Muscle of leg (tissue), 11 donors: ENCODE results near the gene ZNF618. TPM values are rescaled to one million over a fixed set of nuclear protein-coding genes. Genes with fewer than 3 reads are reported as not detected.

ENCODE experiments used
- DNase-seq: peaks from one replicate; pipeline ENCODE4 v3.0.0; 2013
- H3K27ac ChIP-seq: one replicate; pipeline ENCODE4 v1.5.1; 2013; ENCODE audit warnings: mild to moderate bottlenecking, low read length, control low read depth
- H3K27me3 ChIP-seq: one replicate; pipeline ENCODE4 v1.6.1; 2013; ENCODE audit warnings: low read length; ENCODE audit not compliant: control insufficient read depth, insufficient read depth
- H3K36me3 ChIP-seq: one replicate; pipeline ENCODE4 v1.6.1; 2013; ENCODE audit warnings: low read length; ENCODE audit not compliant: control insufficient read depth, insufficient read depth
- H3K4me1 ChIP-seq: one replicate; pipeline ENCODE4 v1.6.1; 2013; ENCODE audit warnings: low read length; ENCODE audit not compliant: control insufficient read depth, insufficient read depth
- H3K4me3 ChIP-seq: one replicate; pipeline ENCODE4 v1.5.1; 2013; ENCODE audit warnings: low read length, control low read depth
- H3K9me3 ChIP-seq: replicated peaks from 2 replicates; pipeline ENCODE4 v1.6.1; 2013; ENCODE audit warnings: low read depth, low read length; ENCODE audit not compliant: control insufficient read depth
- WGBS: methylation state at CpG from one replicate; pipeline ENCODE4 v1.1.5; 2013; ENCODE audit warnings: missing lambda C conversion rate; ENCODE audit not compliant: insufficient coverage; 5-methylcytosine and 5-hydroxymethylcytosine counted together
- polyA plus RNA-seq, 8 donors: library from polyadenylated mRNA; unstranded; fragments of 120-200 nt; gene quantifications; one replicate each; pipeline versions ENCODE4 v1.2.1 to v1.2.3, GENCODE V29; 2013; ENCODE audit warnings: inconsistent platforms in 1 of 8, low replicate concordance in 1 of 8; ENCODE audit not compliant: insufficient read length in 8 of 8, insufficient read depth in 1 of 8
- total RNA-seq: library from RNA; stranded (reverse); fragments of 120-200 nt; gene quantifications from one replicate; pipeline ENCODE4 v1.2.4, GENCODE V29; 2013

ZNF618 gene
- total and polyA plus RNA-seq, 9 donors: 6.4 to 21.8 (median 16.1) TPM

DNA sequence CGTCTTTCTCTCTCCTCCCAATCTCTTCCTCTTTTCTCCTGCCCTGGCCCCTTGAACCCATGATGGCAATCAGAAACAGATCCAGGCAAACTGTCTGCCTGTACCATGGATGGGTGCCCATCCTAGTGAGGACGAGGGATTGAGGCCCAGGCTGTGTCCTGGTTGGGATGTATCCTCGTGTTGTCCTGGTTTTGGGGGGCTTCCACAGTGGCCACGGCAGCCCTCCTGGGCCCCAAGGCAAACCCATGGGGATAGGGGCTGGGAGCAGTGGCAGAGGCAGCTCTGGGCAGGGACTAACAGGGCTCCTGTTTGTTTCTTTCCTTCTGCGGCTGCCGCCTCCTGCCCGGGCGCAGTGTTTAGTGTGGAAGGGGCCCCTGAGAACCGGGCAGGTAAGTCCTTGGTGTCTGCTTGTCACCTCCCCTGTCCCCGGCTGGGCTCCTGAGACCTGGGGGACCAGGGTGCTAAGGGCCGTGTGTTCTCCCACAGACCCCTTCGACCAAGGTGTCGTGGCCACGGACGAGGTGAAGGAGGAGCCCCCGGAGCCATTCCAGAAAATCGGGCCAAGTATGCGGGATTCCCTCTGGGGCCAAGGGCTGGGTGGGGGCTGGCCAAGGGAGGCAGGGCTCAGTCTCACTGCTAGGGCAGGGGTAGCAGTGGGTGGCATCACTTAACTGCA, 132.0 kb downstream of the ZNF618 start:
- Histone ChIP-seq H3K4me3 (no peak overlapping the region), H3K27ac (no peak overlapping the region), H3K9me3 (peaks cover 2% of the 10 kb centered on the region), H3K4me1 (peaks cover 26% of the 10 kb centered on the region), H3K27me3 (peaks cover 2% of the 10 kb centered on the region), H3K36me3 (peaks cover 58% of the 10 kb centered on the region)
- WGBS: 96% methylated on average over 13 of the region's 18 CpGs
- no peak for DNase-seq

DNA sequence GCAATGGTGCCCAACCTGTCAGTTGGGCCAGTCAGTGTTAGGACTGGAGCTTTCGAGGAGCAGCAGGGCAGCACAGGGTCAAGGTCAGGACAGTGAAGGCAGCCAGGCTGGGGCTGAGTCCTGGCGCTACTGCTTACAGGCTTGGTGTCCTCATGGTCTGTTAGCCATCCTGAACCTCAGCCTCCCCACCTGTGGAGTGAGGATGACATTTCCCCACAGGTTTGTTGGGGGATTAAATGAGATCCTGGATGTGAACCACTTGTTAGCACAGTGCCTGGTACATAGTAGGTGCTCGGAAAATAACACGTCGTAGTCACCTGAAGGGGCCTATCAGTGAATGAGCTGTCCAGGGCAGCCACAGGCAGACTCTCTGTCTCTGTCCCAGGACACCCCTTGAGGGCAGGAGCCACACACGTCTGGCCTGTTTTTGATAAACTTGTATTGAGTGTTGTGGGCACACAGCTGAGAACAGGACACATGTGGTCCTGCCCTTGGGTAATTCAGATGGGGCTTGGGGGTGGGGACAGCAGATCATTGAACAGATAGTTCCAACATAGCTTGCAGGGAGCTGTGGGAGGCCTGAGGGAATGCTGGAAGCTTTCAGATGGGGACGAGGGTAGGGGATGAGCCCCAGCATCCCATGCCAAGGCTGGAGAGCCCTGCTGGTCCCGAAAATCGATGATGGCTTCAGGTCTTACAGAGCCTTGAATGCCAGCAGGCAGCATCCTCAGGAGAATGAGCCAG, 132.7 kb downstream of the ZNF618 start:
- WGBS: 89% methylated on average over 8 of the region's 9 CpGs
- H3K27me3 ChIP-seq: peaks cover 2% of the 10 kb centered on the region
- H3K36me3 ChIP-seq: peaks cover 56% of the 10 kb centered on the region
- no peak overlapping the region for H3K4me3 ChIP-seq
- H3K27ac ChIP-seq: no peak overlapping the region
- peaks cover 2% of the 10 kb centered on the region for H3K9me3 ChIP-seq
- peaks cover 18% of the 10 kb centered on the region for H3K4me1 ChIP-seq
- no peak for DNase-seq

DNA sequence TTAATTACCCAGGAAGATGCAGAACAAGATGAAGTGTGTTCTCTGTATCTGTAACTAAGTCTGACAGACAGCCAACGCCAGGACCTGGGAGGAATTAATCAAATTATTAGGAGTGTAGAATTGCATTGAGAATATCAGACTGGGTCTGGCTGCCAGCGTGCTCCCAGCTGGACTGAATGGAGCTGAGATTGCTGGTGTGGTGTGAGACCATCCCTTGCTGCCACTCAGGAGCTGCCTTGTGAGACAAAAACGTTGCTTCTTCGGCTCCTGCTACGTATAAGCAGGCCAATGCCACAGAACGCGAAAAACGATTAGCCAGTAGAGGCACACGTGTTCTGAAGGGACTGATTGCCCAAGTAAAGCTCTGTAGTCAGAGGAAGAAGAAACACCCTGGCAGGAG, 135.2 kb downstream of the ZNF618 start:
- H3K9me3 ChIP-seq: peaks cover 2% of the 10 kb centered on the region
- 92% methylated on average over 8 of the region's 9 CpGs for WGBS
- H3K4me1 ChIP-seq: peaks cover 3% of the 10 kb centered on the region
- no peak overlapping the region for H3K27ac ChIP-seq
- peaks cover 47% of the 10 kb centered on the region for H3K36me3 ChIP-seq
- DNase-seq: no peak
- H3K27me3 ChIP-seq: peaks cover under 1% of the 10 kb centered on the region
- H3K4me3 ChIP-seq: no peak overlapping the region

DNA sequence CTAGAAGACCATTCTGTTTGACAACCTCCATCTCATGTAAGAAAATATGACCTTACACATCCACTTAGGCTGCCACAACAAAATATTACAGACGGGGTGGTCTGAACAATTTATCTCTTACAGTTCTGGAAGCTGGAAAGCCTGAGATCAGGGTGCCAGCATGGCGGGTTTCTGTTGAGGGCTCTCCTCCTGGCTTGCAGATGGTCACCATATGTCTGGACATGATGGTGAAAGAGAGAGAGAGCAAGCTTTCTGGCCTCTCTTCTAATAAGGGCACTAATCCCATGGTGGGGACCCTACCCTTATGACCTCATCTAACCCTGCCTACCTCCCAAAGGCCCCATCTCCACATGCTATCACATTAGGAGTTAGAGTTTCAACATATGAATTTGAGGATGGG, 136.0 kb downstream of the ZNF618 start:
- WGBS: no CpG with 5 or more reads among the region's 2 CpGs
- Histone ChIP-seq H3K4me1 (peaks cover 3% of the 10 kb centered on the region), H3K9me3 (no peaks in the 10 kb centered on the region), H3K4me3 (no peak overlapping the region), H3K27ac (no peak overlapping the region), H3K36me3 (peaks cover 47% of the 10 kb centered on the region), H3K27me3 (no peaks in the 10 kb centered on the region)
- no peak for DNase-seq

DNA sequence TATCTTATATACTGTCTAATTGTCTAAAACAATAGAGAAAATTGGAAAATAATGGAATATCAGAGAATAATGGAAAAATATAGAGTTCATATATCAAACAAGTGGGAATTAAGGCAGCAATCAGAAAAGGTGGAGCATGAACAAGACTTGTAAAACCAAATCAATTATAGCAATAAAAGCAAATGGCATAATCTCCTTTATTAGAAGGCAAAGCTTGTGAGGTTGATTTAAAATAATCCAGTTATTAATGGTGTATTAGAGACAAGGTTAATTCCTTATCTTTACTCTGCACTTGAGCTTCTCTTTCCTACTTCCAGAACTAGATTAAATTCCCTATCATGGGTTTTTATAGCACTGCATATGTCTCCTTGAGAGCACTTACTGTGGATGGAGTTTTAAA, 137.9 kb downstream of the ZNF618 start:
- H3K4me3 ChIP-seq: no peak overlapping the region
- no peak for DNase-seq

DNA sequence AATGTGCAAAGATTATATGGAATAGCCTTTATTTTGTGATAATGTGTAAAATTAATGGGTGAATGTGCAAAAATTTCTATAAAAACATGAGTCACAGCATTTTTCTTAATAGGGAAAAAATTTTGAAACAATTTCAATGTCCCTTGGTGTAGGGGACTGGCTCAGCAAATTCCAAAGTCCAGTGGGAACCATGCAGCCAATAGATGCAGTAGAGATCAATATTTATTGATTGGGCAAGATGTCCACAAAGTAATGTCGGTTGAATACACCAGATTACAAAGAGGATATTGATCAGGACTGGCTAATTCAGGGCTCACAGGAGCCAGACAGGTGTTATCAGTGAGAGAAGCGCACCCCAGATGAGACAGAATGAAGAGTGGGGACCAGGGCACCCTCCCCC, 139.5 kb downstream of the ZNF618 start:
- Histone ChIP-seq H3K36me3 (peaks cover 42% of the 10 kb centered on the region), H3K4me3 (no peak overlapping the region), H3K27ac (no peak overlapping the region), H3K4me1 (peaks cover 3% of the 10 kb centered on the region), H3K27me3 (no peaks in the 10 kb centered on the region), H3K9me3 (no peaks in the 10 kb centered on the region)
- 88% methylated on average over 1 of the region's 2 CpGs for WGBS
- no peak for DNase-seq

More for the DNA sequence above, 137.9 kb downstream of the ZNF618 start:
- Histone ChIP-seq H3K4me1 (peaks cover 3% of the 10 kb centered on the region), H3K36me3 (peaks cover 47% of the 10 kb centered on the region), H3K27me3 (no peaks in the 10 kb centered on the region), H3K27ac (no peak overlapping the region), H3K9me3 (no peaks in the 10 kb centered on the region)

DNA sequence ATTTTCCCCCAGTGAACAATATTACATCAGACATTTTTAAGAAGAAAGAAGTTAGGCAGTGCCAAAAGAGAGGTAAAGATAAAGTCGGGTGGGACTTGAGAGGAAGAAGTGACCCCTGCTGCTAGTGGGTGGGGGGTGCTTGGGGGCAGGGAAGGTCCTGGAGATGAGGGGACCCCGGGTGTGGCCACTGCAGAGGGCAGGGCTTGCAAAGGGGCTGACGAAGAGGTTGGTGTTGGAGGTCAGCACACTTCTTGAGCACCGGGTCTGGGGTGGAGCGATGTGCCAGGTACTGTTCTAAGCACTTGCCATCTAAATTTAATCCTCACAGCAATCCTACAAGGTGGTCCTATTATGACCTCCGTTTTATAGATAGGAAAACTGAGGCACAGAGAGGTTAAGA, 140.0 kb downstream of the ZNF618 start:
- no peak for DNase-seq

DNA sequence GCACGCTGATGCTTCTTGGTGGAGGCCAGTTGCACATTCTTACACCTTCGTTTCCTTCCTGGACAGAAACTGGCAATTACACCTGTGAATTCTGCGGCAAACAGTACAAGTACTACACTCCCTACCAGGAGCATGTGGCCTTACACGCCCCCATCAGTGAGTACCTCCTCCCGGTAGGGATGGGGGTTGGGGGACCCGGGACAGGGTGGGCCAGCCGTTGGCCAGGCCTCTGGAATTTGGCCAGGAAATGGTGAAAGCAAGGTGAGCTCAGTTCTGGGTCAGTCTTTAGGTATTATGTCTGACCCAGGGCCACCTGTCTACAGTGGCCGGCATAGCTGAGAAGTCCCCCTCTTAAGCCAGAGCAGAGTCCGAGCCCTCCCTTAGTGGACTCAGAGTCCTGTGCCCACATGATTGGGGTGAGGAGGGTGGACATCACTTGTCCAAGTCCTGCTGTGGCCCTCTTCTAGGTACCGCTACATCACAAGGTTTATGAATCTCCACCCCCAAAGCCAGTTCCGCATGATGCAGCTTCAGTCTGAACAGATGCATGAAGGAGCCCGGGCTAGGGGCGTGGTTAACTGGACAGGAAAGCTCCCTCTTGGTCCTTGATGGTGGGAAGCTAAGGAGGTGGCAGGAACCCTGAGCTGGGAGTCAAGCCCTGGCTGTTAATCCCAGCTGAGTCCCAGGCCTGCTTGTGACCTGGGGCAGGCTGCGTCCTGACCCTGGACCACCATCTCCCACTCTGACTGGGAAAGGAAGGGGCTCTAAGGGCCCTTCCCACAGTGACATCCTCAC, 140.7 kb downstream of the ZNF618 start:
- Histone ChIP-seq H3K4me1 (no peaks in the 10 kb centered on the region), H3K9me3 (peaks cover under 1% of the 10 kb centered on the region), H3K36me3 (peaks cover 34% of the 10 kb centered on the region), H3K27me3 (no peaks in the 10 kb centered on the region), H3K27ac (no peak overlapping the region), H3K4me3 (no peak overlapping the region)
- DNase-seq: no peak
- 95% methylated on average over 6 of the region's 14 CpGs for WGBS

More for the DNA sequence above, 140.0 kb downstream of the ZNF618 start:
- WGBS: 83% methylated on average over 2 of the region's 6 CpGs
- H3K4me1 ChIP-seq: no peaks in the 10 kb centered on the region
- no peak overlapping the region for H3K4me3 ChIP-seq
- H3K36me3 ChIP-seq: peaks cover 39% of the 10 kb centered on the region
- no peak overlapping the region for H3K27ac ChIP-seq
- H3K27me3 ChIP-seq: no peaks in the 10 kb centered on the region
- H3K9me3 ChIP-seq: no peaks in the 10 kb centered on the region

DNA sequence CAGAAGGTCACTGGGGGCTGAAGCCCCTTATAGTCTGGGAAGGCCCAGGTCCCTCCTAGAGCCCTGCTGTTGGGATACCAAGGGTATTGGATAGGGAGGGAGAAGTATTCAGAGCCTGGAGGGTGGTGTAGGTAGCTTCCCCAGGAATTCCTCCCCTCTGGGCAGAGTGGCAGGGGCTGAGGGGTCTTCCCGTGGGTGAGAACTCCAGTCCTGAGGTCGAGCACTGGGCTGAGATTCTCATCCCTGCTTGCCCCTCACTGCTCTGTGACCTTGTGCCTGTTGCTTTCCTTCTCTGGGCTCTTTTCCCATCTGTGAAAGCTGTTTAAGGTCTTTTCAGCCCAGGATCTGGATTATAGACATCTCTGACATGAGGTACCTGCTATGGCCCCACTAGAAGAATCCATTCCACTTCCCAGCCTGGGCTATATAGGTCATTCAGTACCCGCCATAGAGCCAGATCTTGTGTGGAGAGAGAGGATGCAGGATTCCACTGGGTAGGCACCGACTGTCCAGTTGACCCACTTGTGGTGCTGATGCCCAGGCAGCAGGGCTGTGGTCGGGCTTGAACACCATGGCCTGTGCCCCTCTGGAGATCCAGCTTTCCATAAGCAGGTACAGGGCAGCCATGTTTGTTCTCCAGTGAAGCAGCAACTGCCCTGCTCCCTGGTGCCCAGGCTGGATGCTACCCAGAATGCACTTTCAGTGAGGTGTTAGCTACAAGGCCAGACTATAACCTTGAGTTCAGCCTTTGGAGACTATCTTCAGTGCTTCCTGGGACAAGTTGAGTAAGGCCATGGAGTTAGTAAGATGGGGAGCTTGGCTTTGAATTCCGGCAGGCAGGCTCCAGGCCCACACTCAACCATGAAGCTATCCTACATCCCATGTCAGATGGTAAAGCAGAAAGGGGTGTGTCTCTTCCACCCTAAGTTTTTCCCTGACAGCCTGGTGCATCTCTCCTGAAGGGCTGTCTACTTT, 141.9 kb downstream of the ZNF618 start:
- Histone ChIP-seq H3K36me3 (peaks cover 30% of the 10 kb centered on the region), H3K4me3 (no peak overlapping the region), H3K9me3 (peaks cover 10% of the 10 kb centered on the region), H3K27me3 (no peaks in the 10 kb centered on the region), H3K27ac (no peak overlapping the region), H3K4me1 (no peaks in the 10 kb centered on the region)
- WGBS: 97% methylated on average over 3 of the region's 6 CpGs
- no peak for DNase-seq
